ENCODE measurements around the gene IRAK2.
A peak's percentile ranks its signal among the peaks of the same experiment; 100 is the strongest.

- peak in 1 of 2 experiments; percentile 66; a peak in 1 of 3 replicates for TF ChIP-seq POLR2A (IDR thresholded peaks at IDR 0.05; ENCODE audit: control extremely low read depth in 1 of 2, low read depth in 2 of 2, low read length in 2 of 2)
- no peak for TF ChIP-seq HDAC6 (IDR thresholded peaks at IDR 0.05; ENCODE audit: low read depth, low read length)
- no peak; a peak in 1 of 4 replicates for TF ChIP-seq HDAC2 (IDR thresholded peaks at IDR 0.05; ENCODE audit: borderline replicate concordance in 1 of 2, low read depth in 2 of 2, low read length in 2 of 2)
Measured at GRCh38 chr3:10248984-10249748, 84.4 kb downstream of the IRAK2 start.

Data from H1 (cell line).